ENCODE data around the gene PLCH2. TPM values are rescaled to one million over a fixed set of nuclear protein-coding genes. Genes with fewer than 3 reads are reported as not detected.
"Not testable (repeated sequence)": the region's sequence is repeated elsewhere in the genome, so short reads cannot be mapped to it uniquely, and the experiment has no call there.

The PLCH2 gene
- total RNA-seq, 2 donors from 2014 or later: 5.5 to 6.9 TPM

- H3K9me3 Mint-ChIP-seq: no peaks in the 10 kb centered on the region
- ATAC-seq: no peak
- H3K27ac Mint-ChIP-seq: no peak overlapping the region
- no peaks in the 10 kb centered on the region for H3K36me3 Mint-ChIP-seq
- no peaks in the 10 kb centered on the region for H3K27me3 Mint-ChIP-seq
- DNase-seq (ENCODE audit: low spot score): no peak
- peaks cover 0 to 3% of the 10 kb centered on the region in 2 donors for H3K4me1 Mint-ChIP-seq (ENCODE audit: low read depth in 2 of 2)
- H3K4me3 Mint-ChIP-seq: no peak overlapping the region
Measured at GRCh38 chr1:2435746-2436355, 40.2 kb upstream of the PLCH2 start.

- no peaks in the 10 kb centered on the region for H3K9me3 Mint-ChIP-seq
- peaks cover 0 to 3% of the 10 kb centered on the region in 2 donors for H3K4me1 Mint-ChIP-seq (ENCODE audit: low read depth in 2 of 2)
- no peaks in the 10 kb centered on the region for H3K27me3 Mint-ChIP-seq
- DNase-seq (ENCODE audit: low spot score): no peak
- H3K27ac Mint-ChIP-seq: no peak overlapping the region
- H3K36me3 Mint-ChIP-seq: no peaks in the 10 kb centered on the region
- no peak overlapping the region for H3K4me3 Mint-ChIP-seq
- peak in 1 of 2 donors; percentile 11 for ATAC-seq
Measured at GRCh38 chr1:2436876-2437275, 39.2 kb upstream of the PLCH2 start.

DNA sequence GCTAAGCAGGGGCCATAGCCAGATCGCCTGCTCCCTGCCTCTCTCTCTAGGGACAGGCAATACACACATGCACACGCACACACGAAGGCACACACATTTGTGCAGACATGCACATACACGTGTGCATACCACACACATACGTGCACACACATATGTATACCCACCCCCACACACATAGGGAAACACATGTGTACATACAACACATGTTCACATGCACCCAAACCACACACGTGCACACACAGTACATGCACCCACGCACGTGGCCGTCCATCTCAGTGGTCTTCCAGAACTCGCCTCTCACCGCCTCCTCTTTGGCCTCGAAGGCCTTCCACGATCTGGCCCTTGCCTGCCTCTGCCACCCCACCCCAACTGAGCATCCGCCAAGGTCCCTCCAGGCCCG lies 38.5 kb upstream of the PLCH2 start:
- DNase-seq (ENCODE audit: low spot score): no peak
- no peak overlapping the region for H3K27ac Mint-ChIP-seq
- no peaks in the 10 kb centered on the region for H3K9me3 Mint-ChIP-seq
- no peaks in the 10 kb centered on the region for H3K36me3 Mint-ChIP-seq
- peaks cover 0 to 3% of the 10 kb centered on the region in 2 donors for H3K4me1 Mint-ChIP-seq (ENCODE audit: low read depth in 2 of 2)
- H3K27me3 Mint-ChIP-seq: no peaks in the 10 kb centered on the region
- H3K4me3 Mint-ChIP-seq: no peak overlapping the region
- no peak for ATAC-seq

GRCh38 chr1:2438038-2438437 lies 38.1 kb upstream of the PLCH2 start:
- ATAC-seq (no peak), DNase-seq (ENCODE audit: low spot score) (no peak)
- H3K9me3 Mint-ChIP-seq: no peaks in the 10 kb centered on the region
- H3K4me3 Mint-ChIP-seq: no peak overlapping the region
- H3K27me3 Mint-ChIP-seq: no peaks in the 10 kb centered on the region
- H3K36me3 Mint-ChIP-seq: no peaks in the 10 kb centered on the region
- peaks cover 0 to 3% of the 10 kb centered on the region in 2 donors for H3K4me1 Mint-ChIP-seq (ENCODE audit: low read depth in 2 of 2)
- no peak overlapping the region for H3K27ac Mint-ChIP-seq

GRCh38 chr1:2438641-2439040 lies 37.4 kb upstream of the PLCH2 start:
- no peak for ATAC-seq
- Mint-ChIP-seq H3K27me3 (no peaks in the 10 kb centered on the region), H3K36me3 (no peaks in the 10 kb centered on the region), H3K27ac (no peak overlapping the region), H3K4me3 (no peak overlapping the region), H3K4me1 (ENCODE audit: low read depth in 2 of 2) (peaks cover 0 to 3% of the 10 kb centered on the region in 2 donors), H3K9me3 (no peaks in the 10 kb centered on the region)
- no peak for DNase-seq (ENCODE audit: low spot score)

GRCh38 chr1:2439369-2439768 lies 36.7 kb upstream of the PLCH2 start:
- Mint-ChIP-seq H3K27ac (no peak overlapping the region), H3K9me3 (no peaks in the 10 kb centered on the region), H3K4me1 (ENCODE audit: low read depth in 2 of 2) (peaks cover 0 to 3% of the 10 kb centered on the region in 2 donors), H3K36me3 (no peaks in the 10 kb centered on the region), H3K27me3 (no peaks in the 10 kb centered on the region), H3K4me3 (no peak overlapping the region)
- DNase-seq (ENCODE audit: low spot score) (no peak), ATAC-seq (no peak)

DNA sequence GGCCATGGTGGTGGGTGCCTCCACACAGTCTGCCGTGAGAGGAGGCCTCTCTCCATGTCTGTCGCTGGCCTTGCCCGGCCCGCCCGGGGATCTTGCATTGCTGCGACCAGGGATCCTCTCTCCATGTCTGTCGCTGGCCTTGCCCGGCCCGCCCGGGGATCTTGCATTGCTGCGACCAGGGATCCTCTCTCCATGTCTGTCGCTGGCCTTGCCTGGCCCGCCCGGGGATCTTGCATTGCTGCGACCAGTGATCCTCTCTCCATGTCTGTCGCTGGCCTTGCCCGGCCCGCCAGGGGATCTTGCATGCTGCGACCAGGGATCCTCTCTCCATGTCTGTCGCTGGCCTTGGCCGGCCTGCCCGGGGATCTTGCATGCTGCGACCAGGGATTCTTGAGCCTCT lies 35.7 kb upstream of the PLCH2 start:
- H3K4me3 Mint-ChIP-seq; ATAC-seq; H3K4me1 Mint-ChIP-seq (ENCODE audit: low read depth in 2 of 2); H3K27me3 Mint-ChIP-seq; H3K27ac Mint-ChIP-seq; H3K36me3 Mint-ChIP-seq; H3K9me3 Mint-ChIP-seq: not testable (repeated sequence)
- DNase-seq (ENCODE audit: low spot score): peak; percentile 68

DNA sequence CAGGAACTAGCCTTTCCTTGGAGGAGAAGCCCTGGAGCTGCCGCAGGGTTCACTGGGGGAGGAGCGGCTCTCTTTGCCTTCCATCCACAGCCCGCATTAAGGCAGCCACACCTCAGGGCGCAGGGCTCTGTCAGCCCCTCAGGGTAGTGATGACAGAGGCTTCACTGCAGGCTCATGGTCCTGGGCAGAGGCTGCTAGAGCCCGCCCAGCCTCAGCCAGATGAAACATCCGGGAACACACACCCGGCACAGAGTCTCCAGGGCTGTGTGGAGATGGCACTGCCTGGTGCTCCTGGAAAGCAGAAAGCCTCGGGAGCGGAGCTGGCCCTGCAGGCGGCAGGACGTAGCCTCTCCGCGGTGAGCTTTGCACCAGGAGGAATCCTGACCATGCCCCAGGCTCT lies 34.3 kb upstream of the PLCH2 start:
- DNase-seq (ENCODE audit: low spot score) (no peak), ATAC-seq (no peak)
- Mint-ChIP-seq H3K4me3 (no peak overlapping the region), H3K27me3 (peaks cover 0 to 3% of the 10 kb centered on the region in 2 donors), H3K4me1 (ENCODE audit: low read depth in 2 of 2) (peaks cover 0 to 3% of the 10 kb centered on the region in 2 donors), H3K9me3 (no peaks in the 10 kb centered on the region), H3K27ac (no peak overlapping the region), H3K36me3 (no peaks in the 10 kb centered on the region)

GRCh38 chr1:2442661-2443060 lies 33.4 kb upstream of the PLCH2 start:
- Mint-ChIP-seq H3K4me3 (no peak overlapping the region), H3K9me3 (no peaks in the 10 kb centered on the region)
- no peak for ATAC-seq

DNA sequence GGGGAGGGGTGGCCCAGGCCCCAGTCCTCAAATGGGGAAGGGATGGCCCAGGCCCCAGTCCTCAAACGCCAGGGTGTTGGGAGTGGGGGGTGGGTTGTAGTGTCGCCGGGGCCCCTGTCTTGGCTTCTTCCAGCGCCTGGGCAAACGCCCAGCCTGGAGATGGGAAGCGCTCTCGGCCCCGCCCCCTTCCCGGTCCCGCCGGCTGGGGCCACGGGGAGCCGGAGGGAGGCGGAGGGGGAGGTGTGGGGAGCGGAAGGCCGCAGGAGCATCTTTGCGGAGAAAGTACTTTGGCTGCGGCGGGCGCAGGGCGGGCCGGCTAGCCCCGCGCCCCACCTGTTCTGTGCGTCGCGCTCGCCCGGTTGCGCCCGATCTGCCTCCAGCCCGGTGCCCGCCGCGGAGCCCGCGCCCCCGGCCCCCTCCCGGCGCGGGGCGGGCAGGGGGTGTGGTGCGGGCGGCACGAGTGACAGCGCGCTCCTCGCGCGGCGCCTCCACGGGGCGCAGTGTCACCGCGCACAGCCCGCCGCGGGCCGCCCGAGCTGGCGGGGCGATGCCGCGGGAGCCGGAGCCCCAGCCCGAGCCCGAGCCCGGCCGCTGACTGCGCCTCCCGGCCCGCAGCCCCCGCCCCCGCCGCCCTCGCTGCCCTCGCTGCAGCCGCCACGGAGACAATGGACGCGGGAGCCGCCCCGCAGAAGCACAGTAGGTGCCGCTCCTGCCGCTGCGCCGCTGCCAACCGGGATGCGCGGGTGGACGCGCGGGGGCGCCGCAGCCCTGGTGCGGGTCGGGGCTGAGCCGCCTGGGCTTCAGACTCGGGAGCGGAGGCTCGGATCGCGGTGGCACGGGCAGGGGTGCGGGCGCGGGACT lies 32.6 kb upstream of the PLCH2 start:
- H3K4me3 Mint-ChIP-seq: no peak overlapping the region
- H3K27ac Mint-ChIP-seq: no peak overlapping the region
- peaks cover 0 to 3% of the 10 kb centered on the region in 2 donors for H3K27me3 Mint-ChIP-seq
- no peaks in the 10 kb centered on the region for H3K9me3 Mint-ChIP-seq
- no peak for DNase-seq (ENCODE audit: low spot score)
- no peak for ATAC-seq
- H3K36me3 Mint-ChIP-seq: no peaks in the 10 kb centered on the region
- H3K4me1 Mint-ChIP-seq (ENCODE audit: low read depth in 2 of 2): no peaks in the 10 kb centered on the region

More at GRCh38 chr1:2442661-2443060, 33.4 kb upstream of the PLCH2 start:
- H3K27ac Mint-ChIP-seq: no peak overlapping the region
- no peaks in the 10 kb centered on the region for H3K36me3 Mint-ChIP-seq
- no peaks in the 10 kb centered on the region for H3K4me1 Mint-ChIP-seq (ENCODE audit: low read depth in 2 of 2)
- DNase-seq (ENCODE audit: low spot score): no peak
- H3K27me3 Mint-ChIP-seq: peaks cover 0 to 3% of the 10 kb centered on the region in 2 donors

DNA sequence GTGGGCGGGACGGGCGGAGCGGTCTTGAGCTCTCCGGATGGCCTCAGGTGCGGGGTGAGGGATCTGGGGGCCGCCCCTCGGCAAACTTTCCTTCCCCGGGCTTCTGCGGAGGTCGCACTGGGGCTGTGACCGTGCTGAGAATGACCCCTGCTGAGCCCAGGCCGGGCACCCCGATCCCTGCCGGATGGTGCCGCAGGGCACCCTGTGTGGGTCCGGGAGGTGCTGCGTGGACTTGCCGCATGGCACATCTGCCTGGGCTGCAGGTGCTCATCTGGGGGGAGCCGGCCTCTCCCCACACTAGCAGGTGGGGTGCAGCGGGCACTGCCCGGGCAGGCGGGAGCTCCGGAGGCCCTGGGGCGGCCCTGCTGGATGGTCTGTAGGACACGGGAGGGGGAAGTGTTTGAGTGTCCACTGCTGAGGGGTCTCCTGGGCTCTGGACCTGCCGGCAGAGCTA lies 31.9 kb upstream of the PLCH2 start:
- peaks cover 0 to 3% of the 10 kb centered on the region in 2 donors for H3K27me3 Mint-ChIP-seq
- H3K4me1 Mint-ChIP-seq (ENCODE audit: low read depth in 2 of 2): no peaks in the 10 kb centered on the region
- DNase-seq (ENCODE audit: low spot score) (no peak), ATAC-seq (no peak)
- no peaks in the 10 kb centered on the region for H3K36me3 Mint-ChIP-seq
- no peak overlapping the region for H3K27ac Mint-ChIP-seq
- H3K9me3 Mint-ChIP-seq: no peaks in the 10 kb centered on the region
- no peak overlapping the region for H3K4me3 Mint-ChIP-seq

GRCh38 chr1:2445162-2445822 lies 30.8 kb upstream of the PLCH2 start:
- ATAC-seq (no peak), DNase-seq (ENCODE audit: low spot score) (no peak)
- H3K36me3 Mint-ChIP-seq: no peaks in the 10 kb centered on the region
- peaks cover 0 to 3% of the 10 kb centered on the region in 2 donors for H3K27me3 Mint-ChIP-seq
- no peak overlapping the region for H3K27ac Mint-ChIP-seq
- no peak overlapping the region for H3K4me3 Mint-ChIP-seq
- H3K9me3 Mint-ChIP-seq: no peaks in the 10 kb centered on the region
- no peaks in the 10 kb centered on the region for H3K4me1 Mint-ChIP-seq (ENCODE audit: low read depth in 2 of 2)

DNA sequence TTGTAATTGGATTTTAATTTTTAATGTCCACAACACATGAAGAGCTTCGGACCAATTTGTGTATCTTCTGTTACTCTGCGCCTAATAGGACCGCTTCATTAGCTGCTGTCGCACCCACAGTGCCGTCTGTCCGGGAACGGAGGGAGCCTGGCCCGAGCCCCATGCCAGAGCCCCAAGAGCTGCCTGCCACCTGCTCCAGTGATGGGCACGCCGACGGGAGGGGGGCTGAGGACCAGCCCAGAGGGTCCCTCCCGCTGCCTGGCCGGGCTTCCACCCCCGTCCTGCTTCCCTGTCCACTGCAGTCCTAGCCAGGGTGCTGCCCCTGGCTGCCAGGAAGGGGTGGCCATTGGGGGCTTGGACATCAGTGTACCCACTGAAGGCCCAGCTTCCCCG lies 30.3 kb upstream of the PLCH2 start:
- ATAC-seq: no peak

GRCh38 chr1:2446394-2446793 lies 29.7 kb upstream of the PLCH2 start:
- no peak overlapping the region for H3K4me3 Mint-ChIP-seq
- H3K9me3 Mint-ChIP-seq: no peaks in the 10 kb centered on the region
- DNase-seq (ENCODE audit: low spot score) (no peak), ATAC-seq (no peak)
- H3K4me1 Mint-ChIP-seq (ENCODE audit: low read depth in 2 of 2): no peaks in the 10 kb centered on the region
- no peak overlapping the region for H3K27ac Mint-ChIP-seq
- no peaks in the 10 kb centered on the region for H3K36me3 Mint-ChIP-seq
- peaks cover 0 to 3% of the 10 kb centered on the region in 2 donors for H3K27me3 Mint-ChIP-seq

More for the DNA sequence above, 30.3 kb upstream of the PLCH2 start:
- H3K27ac Mint-ChIP-seq: no peak overlapping the region
- peaks cover 0 to 3% of the 10 kb centered on the region in 2 donors for H3K27me3 Mint-ChIP-seq
- no peaks in the 10 kb centered on the region for H3K36me3 Mint-ChIP-seq
- H3K4me1 Mint-ChIP-seq (ENCODE audit: low read depth in 2 of 2): no peaks in the 10 kb centered on the region
- no peaks in the 10 kb centered on the region for H3K9me3 Mint-ChIP-seq
- no peak for DNase-seq (ENCODE audit: low spot score)
- no peak overlapping the region for H3K4me3 Mint-ChIP-seq
